Renal pelvis (tissue), 4 donors: ENCODE data around the gene AFDN. TPM values are rescaled to one million over a fixed set of nuclear protein-coding genes. Genes with fewer than 3 reads are reported as not detected.

Experiments
- DNase-seq: peaks from one replicate; pipeline ENCODE4 v3.0.0-alpha.2; 2013
- polyA plus RNA-seq, 3 donors: library from polyadenylated mRNA; unstranded; fragments of 120-200 nt; gene quantifications; one replicate each; pipeline ENCODE4 v1.2.1, GENCODE V29; 2013; ENCODE audit not compliant: insufficient read length in 3 of 3

Gene AFDN
- polyA plus RNA-seq, 3 donors = 178 to 233 (median 229) TPM

GRCh38 chr6:168020242-168020641, 193.5 kb downstream of the AFDN start:
- DNase-seq = no peak

GRCh38 chr6:168021581-168021980, 194.9 kb downstream of the AFDN start:
- no peak for DNase-seq

Other genes starting within 250 kb of the AFDN start
- under 1 TPM; 0.13 to 0.33 (median 0.25) TPM for gene KIF25, start 170.8 kb downstream of the AFDN start, polyA plus RNA-seq